HepG2 (cell line): Measurements from ENCODE around the gene ASXL1. TPM values are rescaled to one million over a fixed set of nuclear protein-coding genes. Genes with fewer than 3 reads are reported as not detected.

Source experiments
- AGO2 ChIP-seq: fragments of 200-400 bp; formaldehyde crosslinking; optimal IDR thresholded peaks from 2 replicates; pipeline ENCODE3; 2017; ENCODE audit warnings: mild to moderate bottlenecking, low read depth, low read length, moderate library complexity
- BRD4 ChIP-seq: sonication (generic); formaldehyde crosslinking; IDR thresholded peaks from 2 replicates; pipeline ENCODE4 v1.4.0; 2020; ENCODE audit warnings: missing genetic modification reagents
- DDIT3 ChIP-seq: sonication (generic); formaldehyde crosslinking; IDR thresholded peaks from 2 replicates; pipeline ENCODE4 v1.4.0; 2020; ENCODE audit warnings: mild to moderate bottlenecking, missing genetic modification reagents
- DR1 ChIP-seq: sonication (generic); formaldehyde crosslinking; IDR thresholded peaks from 2 replicates; pipeline ENCODE4 v1.8.0; 2021; ENCODE audit warnings: mild to moderate bottlenecking, missing genetic modification reagents, inconsistent platforms
- HNF1B ChIP-seq: sonication (generic); formaldehyde crosslinking; IDR thresholded peaks from 2 replicates; pipeline ENCODE4 v1.5.1; 2020; ENCODE audit warnings: mild to moderate bottlenecking, moderate library complexity, missing genetic modification reagents
- MXD1 ChIP-seq: sonication (generic); formaldehyde crosslinking; IDR thresholded peaks from 2 replicates; pipeline ENCODE4 v1.4.0; 2020; ENCODE audit warnings: mild to moderate bottlenecking, missing genetic modification reagents
- POLR2G ChIP-seq: fragments of 200-400 bp; formaldehyde crosslinking; IDR thresholded peaks from 2 replicates; pipeline ENCODE4 v1.6.1; 2018; ENCODE audit warnings: mild to moderate bottlenecking, low read depth, low read length, moderate library complexity
- SP140L ChIP-seq: sonication (generic); formaldehyde crosslinking; IDR thresholded peaks from 2 replicates; pipeline ENCODE4 v1.4.0; 2020; ENCODE audit warnings: missing genetic modification reagents, borderline replicate concordance
- STAG1 ChIP-seq: sonication (generic); formaldehyde crosslinking; IDR thresholded peaks from 2 replicates; pipeline ENCODE4 v1.4.0; 2020; ENCODE audit warnings: missing genetic modification reagents
- ZFP41 ChIP-seq: sonication (generic); formaldehyde crosslinking; IDR thresholded peaks from 2 replicates; pipeline ENCODE4 v1.4.0; 2020; ENCODE audit warnings: mild to moderate bottlenecking, missing genetic modification reagents, borderline replicate concordance
- ZNF414 ChIP-seq: sonication (generic); formaldehyde crosslinking; IDR thresholded peaks from 2 replicates; pipeline ENCODE4 v1.5.0; 2020; ENCODE audit warnings: missing genetic modification reagents
- ZNF512B ChIP-seq: sonication (generic); formaldehyde crosslinking; IDR thresholded peaks from 2 replicates; pipeline ENCODE4 v1.5.1; 2020; ENCODE audit warnings: missing genetic modification reagents, mild to moderate bottlenecking, borderline replicate concordance
- ZNF687 ChIP-seq: sonication (generic); formaldehyde crosslinking; IDR thresholded peaks from 2 replicates; pipeline ENCODE4 v1.5.1; 2020; ENCODE audit warnings: mild to moderate bottlenecking, missing genetic modification reagents, moderate library complexity
- ZNF709 ChIP-seq: sonication (generic); formaldehyde crosslinking; IDR thresholded peaks from 2 replicates; pipeline ENCODE4 v1.5.0; 2020; ENCODE audit warnings: mild to moderate bottlenecking, missing genetic modification reagents
- ZNF737 ChIP-seq: sonication (generic); formaldehyde crosslinking; IDR thresholded peaks from 2 replicates; pipeline ENCODE4 v1.5.0; 2020; ENCODE audit warnings: missing genetic modification reagents, mild to moderate bottlenecking, borderline replicate concordance
- ZNF768 ChIP-seq: sonication (generic); formaldehyde crosslinking; IDR thresholded peaks from 2 replicates; pipeline ENCODE4 v1.4.0; 2020; ENCODE audit warnings: missing genetic modification reagents
- ZNF816 ChIP-seq: sonication (generic); formaldehyde crosslinking; IDR thresholded peaks from 2 replicates; pipeline ENCODE4 v1.8.0; 2022; ENCODE audit warnings: missing genetic modification reagents, mild to moderate bottlenecking, borderline replicate concordance
- ZSCAN25 ChIP-seq: sonication (generic); formaldehyde crosslinking; IDR thresholded peaks from 2 replicates; pipeline ENCODE4 v1.8.0; 2022; ENCODE audit warnings: mild to moderate bottlenecking, missing genetic modification reagents
- polyA plus RNA-seq, 8 experiments: library from polyadenylated mRNA; depleted of rRNA in 3 of 8; stranded (reverse) in 7 of 8; unstranded in 1 of 8; fragments of >200 nt; fragmentation: Illumina TruSeq in 4 of 8; extraction: Trizol in 4 of 8; gene quantifications; 2 replicates each; pipeline versions ENCODE4 v1.2.1 to v1.2.3, GENCODE V29; 2011 to 2016; ENCODE audit warnings: low read depth in 4 of 8, missing spikeins in 1 of 8, mixed read lengths in 1 of 8; ENCODE audit not compliant: insufficient read depth in 1 of 8
- total RNA-seq, 5 experiments: library from RNA; depleted of rRNA; stranded (reverse); fragments of >200 nt; fragmentation: Illumina TruSeq; extraction: Trizol; gene quantifications; 2 replicates each; pipeline ENCODE4 v1.2.3, GENCODE V29; 2016; ENCODE audit warnings: low read depth in 1 of 5

The ASXL1 gene
- total and polyA plus RNA-seq, 2 of the 13 experiments (the other 11 are each of a cell fraction or from before 2014, with no cell fraction given) = 62.1 to 74.8 TPM

- TF ChIP-seq ZNF768 (no peak), ZSCAN25 (CRISPR knock-in tag) (no peak), DDIT3 (CRISPR knock-in tag) (no peak), ZNF816 (no peak), STAG1 (CRISPR knock-in tag) (peak; percentile 31), AGO2 (peak; percentile 96), BRD4 (no peak), SP140L (no peak), ZNF709 (CRISPR knock-in tag) (no peak), ZFP41 (no peak), ZNF414 (CRISPR knock-in tag) (no peak), DR1 (CRISPR knock-in tag) (0 out of 2 replicates have a peak, but pooled peaks have one; percentile 53), ZNF687 (peak; percentile 29; the same call in 1 of the 2 replicates), ZNF512B (CRISPR knock-in tag) (no peak), HNF1B (no peak), ZNF737 (CRISPR knock-in tag) (no peak), MXD1 (CRISPR knock-in tag) (0 out of 2 replicates have a peak, but pooled peaks have one; percentile 9), POLR2G (0 out of 2 replicates have a peak, but pooled peaks have one; percentile 1)
These were observed 93.7 kb downstream of the ASXL1 start (continued) for GRCh38 chr20:32451682-32452461.
